Endothelial cell of umbilical vein (primary cell): ENCODE results near the gene SNHG17. TPM values are rescaled to one million over a fixed set of nuclear protein-coding genes. Genes with fewer than 3 reads are reported as not detected.
"Not testable (repeated sequence)": the region's sequence is repeated elsewhere in the genome, so short reads cannot be mapped to it uniquely, and the experiment has no call there.

Source experiments
- BruUV-seq: library from RNA; stranded (reverse); fragments of 400-500 nt; replicated peaks from 2 replicates; lab custom pipeline; 2021; lab: Mats Ljungman, UMichigan
- CTCF ChIA-PET: fragments of 300-600, 350-600 bp; sonication (Branson Sonifier 250); formaldehyde crosslinking; loops from one replicate; lab custom pipeline; 2021; ENCODE audit warnings: antibody characterized with exemption, inconsistent platforms; lab: Charles Lee
- POLR2A ChIA-PET: fragments of 300-600, 350-600 bp; sonication (Branson Sonifier 250); formaldehyde crosslinking; loops from one replicate; lab custom pipeline; 2021; ENCODE audit warnings: antibody characterized with exemption, inconsistent platforms; lab: Charles Lee
- DNase-seq: peaks from one replicate; pipeline ENCODE4 v3.0.0-alpha.2; 2011; ENCODE audit warnings: low read depth, low spot score
- FAIRE-seq: peaks from 2 replicates; lab custom pipeline; 2011; peaks lifted over from hg19 to GRCh38; lab: Jason Lieb, UNC
- H2AFZ ChIP-seq: 2 replicates; pipeline ENCODE4 v1.6.0; 2012; ENCODE audit warnings: low read depth, low read length, control low read depth, inconsistent platforms
- H3K27ac ChIP-seq: 2 replicates; pipeline ENCODE4 v1.5.1; 2011; ENCODE audit warnings: low read depth, mild to moderate bottlenecking, control low read depth, low read length, moderate library complexity; ENCODE audit not compliant: insufficient read depth
- H3K27me3 ChIP-seq, 2 experiments: 2 replicates each; pipeline versions ENCODE4 v1.6.0 to v1.6.1; 2011; ENCODE audit warnings: low read length in 2 of 2, mixed read lengths in 1 of 2; ENCODE audit not compliant: control insufficient read depth in 2 of 2, insufficient read depth in 2 of 2
- H3K36me3 ChIP-seq, 2 experiments: 2 replicates in 1 of 2; 3 replicates in 1 of 2; pipeline ENCODE4 v1.5.1; 2011; ENCODE audit warnings: low read length in 2 of 2, mild to moderate bottlenecking in 1 of 2, moderate library complexity in 1 of 2; ENCODE audit not compliant: control insufficient read depth in 2 of 2, insufficient read depth in 2 of 2; ENCODE audit errors: extremely low read depth in 1 of 2
- H3K4me1 ChIP-seq: 3 replicates; pipeline ENCODE4 v1.5.1; 2011; ENCODE audit warnings: mild to moderate bottlenecking, low read length; ENCODE audit not compliant: control insufficient read depth, insufficient read depth; ENCODE audit errors: extremely low read depth
- H3K4me2 ChIP-seq: 2 replicates; pipeline ENCODE4 v1.6.1; 2011; ENCODE audit warnings: low read length, control low read depth, mixed read lengths; ENCODE audit not compliant: insufficient read depth
- H3K4me3 ChIP-seq, 3 experiments: fragments of 200-600 bp in 1 of 3; sonication (generic), shearing (Covaris generic) in 1 of 3; replicated peaks in 1 of 3; 2 replicates each; pipeline ENCODE4 v1.5.1; 2011 to 2016; ENCODE audit warnings: control low read depth in 3 of 3, low read length in 3 of 3, mild to moderate bottlenecking in 2 of 3, inconsistent platforms in 1 of 3, low read depth in 1 of 3, moderate library complexity in 1 of 3; ENCODE audit not compliant: insufficient read depth in 1 of 3
- H3K79me2 ChIP-seq: 2 replicates; pipeline ENCODE4 v1.6.0; 2012; ENCODE audit warnings: low read length, inconsistent platforms; ENCODE audit not compliant: control insufficient read depth, insufficient read depth
- H3K9ac ChIP-seq: replicated peaks from 2 replicates; pipeline ENCODE3; 2011; ENCODE audit warnings: low read length, control low read depth; ENCODE audit not compliant: insufficient read depth; ENCODE audit errors: extremely low read depth
- H3K9me1 ChIP-seq: replicated peaks from 3 replicates; pipeline ENCODE4 v1.6.0; 2011; ENCODE audit warnings: mild to moderate bottlenecking, low read length; ENCODE audit not compliant: control insufficient read depth, insufficient read depth; ENCODE audit errors: extremely low read depth
- H3K9me3 ChIP-seq: replicated peaks from 2 replicates; pipeline ENCODE4 v1.5.1; 2012; ENCODE audit warnings: low read length, inconsistent platforms; ENCODE audit not compliant: control insufficient read depth, insufficient read depth
- H4K20me1 ChIP-seq: replicated peaks from 2 replicates; pipeline ENCODE3; 2011; ENCODE audit warnings: mild to moderate bottlenecking, low read length; ENCODE audit not compliant: control insufficient read depth, insufficient read depth; ENCODE audit errors: extremely low read depth
- CTCF ChIP-seq, 2 donors: IDR thresholded peaks; 1 replicate in 1 of 2; 2 replicates in 1 of 2; pipeline ENCODE4 v1.5.1; 2011; ENCODE audit warnings: low read length in 2 of 2, mild to moderate bottlenecking in 2 of 2, moderate library complexity in 2 of 2, control low read depth in 1 of 2, inconsistent platforms in 1 of 2, low read depth in 1 of 2; ENCODE audit not compliant: insufficient read depth in 1 of 2; ENCODE audit errors: extremely low read depth in 1 of 2
- EZH2 ChIP-seq: IDR thresholded peaks from 2 replicates; pipeline ENCODE4 v1.6.1; 2012; ENCODE audit warnings: borderline replicate concordance, low read depth, mild to moderate bottlenecking, moderate library complexity, low read length, inconsistent platforms; ENCODE audit not compliant: severe bottlenecking
- FOS ChIP-seq: IDR thresholded peaks from 2 replicates; pipeline ENCODE4 v1.6.1; 2011; ENCODE audit warnings: mild to moderate bottlenecking, low read length, moderate library complexity, borderline replicate concordance; ENCODE audit not compliant: insufficient read depth
- GATA2 ChIP-seq: IDR thresholded peaks from 2 replicates; pipeline ENCODE4 v1.7.0; 2011; ENCODE audit warnings: low read depth, mild to moderate bottlenecking, moderate library complexity, mixed read lengths, low read length; ENCODE audit not compliant: insufficient read length, insufficient read depth
- JUN ChIP-seq: IDR thresholded peaks from 2 replicates; pipeline ENCODE4 v1.6.1; 2011; ENCODE audit warnings: borderline replicate concordance, low read depth; ENCODE audit not compliant: insufficient read length, insufficient read depth
- MAX ChIP-seq: IDR thresholded peaks from 2 replicates; pipeline ENCODE4 v1.6.1; 2011; ENCODE audit not compliant: insufficient read depth, insufficient read length
- MYC ChIP-seq: IDR thresholded peaks from one replicate; pipeline ENCODE4 v1.6.1; 2011; ENCODE audit warnings: mild to moderate bottlenecking, low read depth, low read length
- POLR2A ChIP-seq: IDR thresholded peaks from 2 replicates; pipeline ENCODE4 v1.6.1; 2012; ENCODE audit warnings: low read depth, mild to moderate bottlenecking, control low read depth, low read length
- POLR2AphosphoS5 ChIP-seq: IDR thresholded peaks from 2 replicates; pipeline ENCODE4 v1.6.1; 2012; ENCODE audit warnings: low read depth, mild to moderate bottlenecking, control low read depth, low read length, moderate library complexity; ENCODE audit not compliant: insufficient read depth
- dilution Hi-C: fragments of 300-500 bp; cut with MboI; formaldehyde crosslinking; loops from one replicate; pipeline ENCODE4 v1.15.0; 2019; ENCODE audit warnings: low sequenced_read_pairs; ENCODE audit not compliant: extremely low pct_ligation_motif_present
- intact Hi-C: fragments of 100-400 bp; cut with micrococcal nuclease; formaldehyde crosslinking; loops from one replicate; pipeline ENCODE4 v1.10.0; 2022
- polyA plus RNA-seq, 4 experiments: library from polyadenylated mRNA; depleted of rRNA in 3 of 4; stranded (reverse) in 3 of 4; unstranded in 1 of 4; fragments of >200 nt; gene quantifications; 2 replicates each; pipeline versions ENCODE4 v1.2.1 to v1.2.3, GENCODE V29; 2011 to 2012; ENCODE audit warnings: missing spikeins in 1 of 4
- total RNA-seq: library from RNA; stranded (reverse); gene quantifications from 2 replicates; pipeline ENCODE4 v1.2.3, GENCODE V29; 2021

The SNHG17 gene
- total and polyA plus RNA-seq, 2 donors (not counting 3 experiments of a cell fraction or from before 2014, with no cell fraction given), result 39.4 to 94.0 TPM

GRCh38 chr20:38402089-38402488, 33.0 kb downstream of the SNHG17 start:
- intact Hi-C loops, result no loop called here

GRCh38 chr20:38395751-38396395, 39.3 kb downstream of the SNHG17 start:
- dilution Hi-C loops, H2AFZ ChIP-seq, BruUV-seq, DNase-seq, H3K9me1 ChIP-seq, H3K4me3 ChIP-seq, H3K9me3 ChIP-seq, H3K27ac ChIP-seq, H3K27me3 ChIP-seq, H3K4me1 ChIP-seq, intact Hi-C loops, H3K79me2 ChIP-seq, H4K20me1 ChIP-seq, H3K9ac ChIP-seq, POLR2A ChIA-PET, H3K36me3 ChIP-seq, H3K4me2 ChIP-seq, FAIRE-seq: not testable (repeated sequence)
- CTCF ChIA-PET, result interaction anchor here (0.6 to 2.0 kb wide), 3 partner anchors 13 to 57 kb away, joined by 3 to 10 read pairs (median 4); no protein-coding TSS in a partner anchor

More at GRCh38 chr20:38402089-38402488, 33.0 kb downstream of the SNHG17 start:
- Histone ChIP-seq H3K79me2 (no peaks in the 10 kb centered on the region), H4K20me1 (no peaks in the 10 kb centered on the region), H2AFZ (no peak overlapping the region), H3K27ac (no peak overlapping the region), H3K36me3 (no peaks in the 10 kb centered on the region), H3K9ac (no peak overlapping the region), H3K4me2 (no peak overlapping the region), H3K4me3 (no peak overlapping the region), H3K27me3 (no peaks in the 10 kb centered on the region), H3K9me1 (no peaks in the 10 kb centered on the region), H3K4me1 (no peaks in the 10 kb centered on the region), H3K9me3 (no peaks in the 10 kb centered on the region)
- DNase-seq (no peak), FAIRE-seq (no peak)
- dilution Hi-C loops, result no loop called here
- ChIA-PET POLR2A (no interaction called here), CTCF (no interaction called here)
- TF ChIP-seq MYC (no peak), POLR2AphosphoS5 (no peak), GATA2 (no peak), MAX (no peak), EZH2 (no peak), CTCF (IDR thresholded peaks at IDR 0.05; ENCODE audit: extremely low read depth in 1 of 2, insufficient read depth in 1 of 2, low read depth in 1 of 2, low read length in 2 of 2) (no peak), FOS (no peak), POLR2A (no peak), JUN (no peak)
- BruUV-seq, result no TSS peak
